Measurements from ENCODE around the gene ZBTB45.

Gene ZBTB45

DNA sequence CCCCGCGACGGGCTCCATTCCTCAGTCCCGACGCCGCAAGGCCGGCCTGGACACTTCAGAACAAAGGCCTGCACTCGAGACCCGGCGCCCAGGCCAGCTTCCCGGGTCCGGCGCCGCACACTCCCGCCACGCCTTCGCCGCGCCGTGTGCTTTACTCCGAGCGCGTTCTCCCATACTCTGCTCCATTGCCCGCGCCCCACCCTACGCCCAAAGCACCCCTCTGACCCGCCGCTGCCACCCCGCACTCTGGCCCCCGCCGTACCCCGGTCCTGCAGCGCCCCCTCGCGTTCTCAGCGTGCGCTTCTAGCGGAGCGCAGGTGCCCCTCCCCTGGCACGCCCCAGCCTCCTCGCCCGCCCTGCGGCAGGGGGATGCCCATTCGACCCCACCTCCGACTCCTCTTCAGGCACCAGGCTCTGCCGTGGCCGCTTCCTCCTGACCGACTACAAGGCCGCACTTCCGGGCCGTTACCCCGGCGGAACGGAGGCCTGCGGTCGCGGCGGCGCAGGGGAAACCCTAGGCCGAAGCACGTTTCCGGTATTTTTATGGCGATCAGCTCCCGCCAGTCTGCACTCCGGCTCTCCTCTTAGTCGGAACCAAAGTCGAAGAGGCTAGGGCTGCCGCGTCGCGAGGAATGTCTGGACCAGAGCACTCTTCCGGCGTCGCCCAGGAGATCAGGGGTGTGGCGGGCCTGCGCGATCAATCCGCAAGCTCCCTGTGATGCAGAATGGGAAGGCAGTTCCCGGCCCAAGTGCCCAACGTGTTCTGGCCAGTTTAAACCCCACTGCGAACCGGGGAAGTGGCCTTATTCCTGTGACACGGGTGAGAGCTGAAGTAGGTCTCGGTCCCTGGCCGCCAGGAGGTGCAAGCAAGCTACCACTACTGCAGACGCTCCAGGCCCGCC lies at the start of gene ZBTB45:
TSS of gene ZBTB45 (minus strand) at position 456 of the 902 bp plus-strand sequence. CDS start 2,137 bp downstream, outside the sequence.
- DNase-seq, result peak; percentile 99

DNA sequence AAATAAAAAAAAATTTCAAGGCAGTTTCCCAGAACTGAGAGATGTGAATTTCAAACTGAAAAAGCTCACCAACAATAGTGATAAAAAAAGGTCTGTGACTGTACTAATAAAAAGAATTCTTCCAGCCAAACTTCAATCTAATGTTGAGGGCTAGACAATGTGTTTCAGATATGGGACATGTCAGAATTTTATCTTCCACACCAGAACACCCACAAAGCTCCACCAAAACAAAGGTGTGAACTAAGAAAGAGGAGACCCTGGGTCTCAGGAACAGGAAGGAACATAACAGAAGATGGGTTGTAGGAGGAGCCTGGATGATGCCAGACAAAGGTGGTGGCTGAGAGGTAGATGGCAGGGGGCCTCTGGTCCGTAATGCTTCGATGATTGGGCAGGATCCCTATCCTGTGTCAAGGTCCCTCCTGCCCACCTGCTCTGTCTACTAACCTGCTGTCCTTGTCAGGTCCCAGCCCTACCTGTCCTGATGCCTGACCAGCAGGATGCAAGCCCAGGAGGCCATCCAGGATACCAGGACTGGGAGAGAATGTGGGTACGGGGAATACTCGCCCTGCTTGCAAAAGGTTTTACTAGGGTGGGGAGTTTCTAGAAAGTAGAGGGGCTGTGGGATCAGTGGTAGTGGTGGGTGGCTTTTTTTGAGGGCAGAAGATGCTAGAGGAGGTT lies 49.0 kb upstream of the ZBTB45 start:
- no peak for DNase-seq

DNA sequence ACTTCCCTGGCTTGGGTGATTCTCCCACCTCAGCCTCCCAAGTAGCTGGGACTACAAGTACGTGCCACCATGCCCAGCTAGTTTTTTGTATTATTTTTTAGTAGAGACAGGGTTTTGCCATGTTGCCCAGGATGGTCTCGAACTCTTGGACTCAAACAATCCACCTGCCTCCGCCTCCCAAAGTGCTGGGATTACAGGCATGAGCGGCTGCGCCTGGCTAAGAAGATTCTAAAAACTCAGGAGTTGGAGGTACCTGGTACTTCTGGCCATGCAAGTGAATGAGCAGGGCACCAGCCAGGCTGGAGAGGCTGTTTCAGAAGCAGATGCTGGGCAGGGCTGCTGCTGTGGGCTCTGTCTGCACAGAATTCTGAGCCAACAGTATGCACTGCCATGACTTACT lies 47.4 kb upstream of the ZBTB45 start:
- DNase-seq, result no peak

DNA sequence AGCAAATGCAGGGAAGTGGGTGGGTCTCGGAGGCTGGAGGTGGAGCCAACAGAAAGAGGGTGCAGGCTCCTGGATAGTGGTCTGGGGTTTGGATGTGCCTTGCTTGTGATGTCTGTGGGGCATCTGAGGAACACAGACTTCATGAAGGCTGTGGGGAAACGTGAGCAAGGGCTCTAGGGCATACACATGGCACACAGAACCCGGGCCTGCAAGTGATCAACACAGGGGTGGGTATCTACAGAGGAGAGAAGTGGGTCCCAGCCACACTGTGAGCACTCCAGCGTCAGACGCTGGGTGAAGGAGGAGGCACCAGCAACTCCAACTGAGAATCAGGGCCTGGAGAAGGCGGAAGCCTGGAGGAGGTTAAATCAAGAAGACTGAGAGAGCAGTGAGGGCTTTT lies 44.2 kb upstream of the ZBTB45 start:
- no peak for DNase-seq

DNA sequence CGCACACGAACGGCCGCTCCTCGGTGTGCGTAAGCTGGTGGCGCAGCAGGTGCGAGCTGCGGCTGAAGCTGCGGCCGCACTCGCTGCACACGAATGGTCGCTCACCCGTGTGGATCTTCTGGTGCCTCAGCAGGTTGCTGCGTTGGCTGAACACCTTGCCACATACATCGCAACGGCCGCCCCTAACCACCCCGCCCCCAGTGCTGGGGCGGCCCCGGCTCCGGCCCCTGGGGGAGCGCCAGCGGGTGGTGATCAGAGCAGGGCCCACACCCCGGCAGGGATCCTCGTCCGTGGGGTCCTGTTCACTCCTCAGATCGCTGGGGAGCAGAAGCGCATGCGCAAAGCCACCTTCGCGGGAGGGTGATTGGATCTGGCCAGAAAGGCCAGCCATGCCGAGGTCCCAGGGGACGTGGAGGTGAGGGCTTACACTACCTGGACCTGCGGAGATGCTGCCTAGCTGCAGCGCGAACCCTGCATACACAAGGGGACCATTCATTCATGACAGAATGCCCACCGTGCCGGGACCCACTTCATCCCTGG lies 43.5 kb upstream of the ZBTB45 start:
- no peak for DNase-seq

DNA sequence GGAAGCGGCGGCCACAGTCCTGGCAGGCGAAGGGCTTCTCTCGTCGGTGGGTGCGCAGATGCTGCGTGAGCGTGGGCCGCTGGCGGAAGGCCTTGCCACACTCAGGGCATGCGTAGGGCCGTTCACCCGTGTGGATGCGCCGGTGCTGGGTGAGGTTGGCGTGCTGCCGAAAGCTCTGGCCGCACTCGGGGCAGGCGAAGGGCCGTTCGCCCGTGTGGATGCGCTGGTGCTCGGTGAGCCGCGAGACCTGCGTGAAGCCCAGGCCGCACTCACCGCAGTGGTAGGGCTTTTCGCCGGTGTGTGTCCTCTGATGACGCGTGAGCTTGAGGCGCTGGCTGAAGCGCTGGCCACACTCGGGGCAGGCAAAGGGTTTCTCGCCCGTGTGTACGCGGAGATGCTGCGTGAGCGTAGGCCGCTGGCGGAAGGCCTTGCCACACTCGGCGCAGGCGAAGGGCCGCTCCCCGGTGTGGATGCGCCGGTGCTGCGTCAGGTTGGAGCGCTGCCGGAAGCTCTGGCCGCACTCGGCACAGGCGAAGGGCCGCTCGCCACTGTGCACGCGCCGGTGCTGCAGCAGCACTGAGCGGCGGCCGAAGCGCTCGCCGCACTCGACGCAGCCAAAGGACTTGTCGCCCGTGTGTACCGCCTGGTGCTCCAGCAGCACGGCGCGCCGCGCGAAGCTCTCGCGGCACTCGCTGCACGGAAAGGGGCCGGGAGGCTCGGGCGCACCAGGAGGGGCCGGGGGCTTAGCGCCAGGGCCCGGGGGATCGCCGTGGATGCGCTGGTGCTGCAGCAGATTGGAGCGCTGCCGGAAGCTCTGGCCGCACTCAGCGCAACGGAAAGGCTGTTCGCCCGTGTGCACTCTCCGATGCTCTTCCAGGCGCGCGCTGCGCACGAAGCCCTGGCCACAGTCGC lies 42.8 kb upstream of the ZBTB45 start:
- DNase-seq, result no peak

DNA sequence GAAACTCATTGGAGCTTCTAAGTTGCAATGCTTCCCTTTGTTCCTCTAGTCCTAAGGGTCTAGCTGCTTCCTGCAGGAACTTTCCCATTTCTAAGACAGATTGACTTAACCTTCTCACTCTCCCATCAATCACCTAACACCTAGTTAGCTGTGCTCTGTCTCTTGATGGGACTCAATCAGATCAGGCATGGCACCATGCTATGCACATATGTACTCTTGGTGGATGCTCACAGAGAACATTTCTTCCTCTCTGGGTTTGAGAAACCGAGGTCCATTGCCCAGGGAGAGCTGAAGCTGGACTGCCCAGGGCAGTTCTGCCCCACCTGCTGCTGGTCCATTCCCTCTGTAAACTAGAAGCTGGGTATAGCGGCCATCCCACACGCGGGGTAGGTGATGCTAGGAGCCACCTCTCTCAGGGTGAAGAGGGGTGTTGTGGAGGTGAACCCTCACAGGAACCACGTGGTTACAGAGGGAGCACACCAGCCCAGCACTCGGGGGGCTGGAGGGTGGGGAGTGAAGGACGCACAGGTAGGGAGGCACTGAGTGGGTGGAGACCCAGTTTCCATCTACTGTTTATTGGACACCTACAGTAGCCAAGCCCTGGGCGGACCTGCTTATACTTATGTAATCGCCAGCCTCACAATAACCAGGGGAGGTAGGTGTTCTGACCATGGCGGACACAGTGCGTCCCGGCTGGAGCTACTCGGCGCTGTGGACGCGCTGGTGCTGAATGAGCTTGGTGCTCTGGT lies 41.9 kb upstream of the ZBTB45 start:
- DNase-seq, result no peak

DNA sequence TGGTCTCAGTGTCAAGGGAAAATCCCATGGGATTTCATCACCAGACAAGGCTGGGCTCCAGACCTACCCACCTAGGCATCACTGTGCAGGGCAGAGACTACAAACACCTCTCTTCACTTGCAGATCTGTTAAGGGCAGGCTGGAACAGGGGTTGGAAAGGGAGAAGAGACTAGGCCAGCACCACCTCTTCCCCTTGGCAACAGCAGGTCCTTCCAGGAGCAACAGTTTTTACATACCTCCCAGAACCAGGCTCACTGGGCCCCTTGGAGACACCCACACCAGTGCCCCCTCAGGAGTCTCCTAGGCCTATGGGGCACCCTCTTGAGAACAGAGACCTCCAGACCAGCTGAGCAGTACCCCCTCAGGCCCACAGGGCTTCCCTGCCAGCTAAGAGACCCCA lies 41.3 kb upstream of the ZBTB45 start:
- no peak for DNase-seq

DNA sequence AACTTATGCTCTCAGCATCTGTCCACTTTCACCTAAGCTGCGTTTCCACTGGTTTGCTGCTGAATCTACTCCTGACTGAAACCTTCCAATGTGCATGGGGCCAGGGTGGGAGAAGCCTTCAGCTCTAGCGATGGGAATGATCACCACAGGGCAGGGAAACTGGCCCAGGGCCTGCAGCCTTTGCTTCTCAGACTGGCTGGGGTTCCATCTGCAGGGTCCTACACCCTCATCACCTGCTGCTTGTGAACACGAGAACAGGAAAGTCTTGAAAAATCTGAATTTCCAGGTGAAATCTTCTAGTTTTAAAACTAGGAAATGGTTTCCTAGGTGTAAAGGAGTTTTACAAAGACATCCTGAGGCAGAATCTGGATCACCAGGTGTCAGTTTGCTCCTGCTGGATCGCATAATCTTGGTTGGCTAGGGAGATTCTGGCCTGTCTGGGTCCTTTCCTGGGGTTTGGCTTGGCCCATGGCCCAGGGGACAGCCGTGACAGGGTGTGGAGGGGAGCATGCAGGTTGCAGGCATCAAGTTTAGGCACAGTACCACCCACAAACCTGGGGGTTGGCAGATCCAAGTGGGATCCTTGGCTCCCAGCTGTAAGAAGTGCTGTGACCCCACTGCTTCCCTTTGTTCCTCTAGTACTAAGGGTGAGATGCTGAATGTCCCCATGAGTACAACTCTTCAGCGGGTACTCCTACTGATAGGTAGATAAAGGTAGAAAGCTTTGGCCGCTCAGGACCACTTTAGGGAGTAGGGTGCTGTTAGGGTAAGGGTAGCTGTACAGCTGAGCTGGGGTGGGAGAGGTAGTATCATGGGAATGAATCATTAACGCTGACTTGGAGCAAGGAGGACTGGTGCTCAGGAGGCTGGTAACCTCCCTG lies 40.6 kb upstream of the ZBTB45 start:
- no peak for DNase-seq

DNA sequence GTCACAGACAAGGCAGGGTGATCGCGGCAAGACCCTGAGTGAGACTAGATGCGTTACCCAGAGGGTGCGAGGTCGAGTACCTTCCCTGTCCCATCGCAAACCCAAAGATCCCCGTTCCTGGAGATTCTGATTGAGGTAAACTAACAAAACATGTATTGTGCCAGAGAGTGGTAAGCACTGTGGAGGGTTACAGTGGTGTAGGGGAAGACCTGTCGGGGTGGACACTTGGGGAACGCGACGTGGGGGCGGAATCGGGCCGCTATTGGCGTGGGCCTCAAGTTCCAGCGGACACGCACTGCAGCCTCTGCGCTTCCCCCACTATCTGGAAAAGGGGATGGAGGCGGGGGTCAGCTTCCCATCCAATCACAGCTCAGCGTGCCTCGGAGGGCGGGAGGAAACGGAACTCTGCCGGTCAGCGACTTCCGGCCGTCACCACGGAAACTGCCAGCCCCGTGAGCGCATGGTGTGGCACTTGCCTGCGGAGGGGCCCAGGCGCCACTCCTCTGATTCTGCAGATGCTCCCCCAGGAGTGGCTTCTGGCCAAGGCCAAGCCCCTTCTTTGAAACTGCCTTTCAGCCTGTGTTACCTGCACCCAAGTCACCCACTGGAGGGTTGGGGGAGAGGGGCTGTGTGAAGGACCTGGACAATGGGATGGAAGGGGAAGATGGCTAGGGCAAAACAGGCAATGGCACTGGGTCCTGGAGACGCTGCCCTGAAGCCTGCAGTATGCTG lies 39.8 kb upstream of the ZBTB45 start:
- DNase-seq, result no peak

DNA sequence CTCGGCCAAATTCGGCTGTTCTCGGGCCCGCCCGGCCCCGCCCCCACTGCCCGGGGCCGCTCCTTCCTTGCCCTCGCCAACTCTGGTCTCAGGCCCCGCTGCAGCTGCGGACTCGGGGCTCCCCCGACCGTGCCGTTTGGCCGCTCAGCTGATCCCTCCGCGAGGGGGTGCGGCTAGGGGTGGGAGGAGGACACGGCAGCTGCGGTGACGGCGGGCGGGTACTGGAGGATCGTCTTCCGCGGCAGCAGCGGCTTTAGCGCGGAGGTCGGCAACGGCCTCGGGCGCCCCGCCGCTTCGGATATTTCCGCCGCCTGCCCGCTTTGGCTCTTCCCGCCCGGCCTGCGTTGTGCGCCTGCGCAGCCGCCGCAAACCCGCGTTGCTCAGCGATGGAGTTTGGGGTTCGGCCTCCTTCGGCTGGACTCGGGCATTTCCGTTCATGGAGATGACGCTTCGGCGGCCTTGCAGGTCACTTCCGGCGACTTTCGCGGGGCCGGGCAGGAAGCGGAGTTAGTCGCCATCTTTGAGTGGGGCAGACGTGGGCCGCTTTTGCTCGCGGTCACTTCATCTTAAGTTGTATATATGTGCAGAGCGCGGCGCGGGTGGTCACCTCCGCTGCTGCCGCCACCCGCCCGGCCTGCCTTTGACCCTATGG lies 39.1 kb upstream of the ZBTB45 start:
- no peak for DNase-seq

DNA sequence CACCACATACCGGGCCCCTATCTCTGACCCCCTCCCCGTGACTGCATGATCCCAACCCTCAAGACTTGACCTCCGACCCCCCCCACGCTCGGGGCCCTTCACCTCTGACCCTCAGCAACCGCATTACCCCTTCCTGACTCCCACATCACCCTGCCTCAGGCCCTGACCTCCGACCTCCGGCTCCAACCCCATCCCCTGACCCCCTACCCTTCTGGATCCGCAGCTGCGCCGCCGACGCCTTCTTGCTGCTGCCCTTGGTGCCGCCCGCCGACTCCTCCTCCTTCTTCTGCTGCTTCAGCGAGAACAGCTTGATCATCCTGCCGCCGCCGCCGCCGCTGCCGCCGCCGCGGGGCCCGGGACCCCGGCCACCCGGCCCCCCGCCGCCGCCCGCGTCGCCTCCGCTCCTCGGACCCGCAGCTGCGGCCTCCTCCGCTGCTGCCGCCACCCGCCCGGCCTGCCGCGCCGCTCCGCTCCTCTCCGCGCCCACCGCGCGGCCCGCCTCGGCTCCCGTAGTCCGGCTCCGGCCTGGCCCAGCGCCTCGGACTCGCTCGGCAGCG lies 38.5 kb upstream of the ZBTB45 start, which contains the start of gene UBE2M:
TSS of gene UBE2M (minus strand) at position 546 of the 557 bp plus-strand sequence. CDS start at position 316, 230 bp downstream.
- DNase-seq, result no peak

DNA sequence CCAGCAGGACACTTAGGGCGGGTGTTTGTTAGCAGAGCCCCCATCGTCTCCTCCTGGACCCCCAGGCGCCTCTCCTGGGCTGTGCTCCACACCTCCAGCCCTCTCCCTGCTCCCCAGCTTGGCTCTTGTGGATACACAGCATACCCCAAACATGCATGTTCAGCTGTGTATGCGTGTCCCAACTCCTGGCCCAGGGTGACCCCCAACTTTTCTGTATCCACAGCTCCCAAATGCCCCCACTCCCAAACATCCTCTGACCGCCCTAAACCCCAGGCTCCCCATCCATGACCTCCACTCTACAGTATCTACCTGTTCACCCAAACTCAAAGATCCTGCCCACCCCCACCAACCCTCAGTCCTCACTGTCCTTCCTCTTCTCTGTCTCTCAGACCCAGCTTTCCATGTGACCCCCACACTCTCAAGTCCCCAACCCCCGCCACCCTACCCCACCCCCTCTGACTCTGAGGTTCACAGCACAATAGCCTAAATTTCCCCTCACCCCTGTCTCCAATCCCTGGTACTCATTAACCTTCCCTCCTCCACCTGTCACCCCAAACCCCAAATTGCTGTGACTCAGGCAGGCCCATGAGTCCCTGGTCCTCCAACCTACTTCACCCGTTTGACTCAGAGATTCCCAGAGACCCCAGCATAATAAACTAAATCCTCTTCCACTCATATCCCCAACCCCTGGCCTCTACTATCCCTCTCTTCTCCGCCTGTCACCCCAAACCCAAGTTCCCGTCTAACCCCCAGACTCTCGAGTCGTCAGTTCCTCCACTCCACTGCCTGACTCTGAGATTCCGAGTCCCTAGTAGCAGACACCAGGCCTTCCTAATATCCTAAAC lies 37.8 kb upstream of the ZBTB45 start:
- no peak for DNase-seq

DNA sequence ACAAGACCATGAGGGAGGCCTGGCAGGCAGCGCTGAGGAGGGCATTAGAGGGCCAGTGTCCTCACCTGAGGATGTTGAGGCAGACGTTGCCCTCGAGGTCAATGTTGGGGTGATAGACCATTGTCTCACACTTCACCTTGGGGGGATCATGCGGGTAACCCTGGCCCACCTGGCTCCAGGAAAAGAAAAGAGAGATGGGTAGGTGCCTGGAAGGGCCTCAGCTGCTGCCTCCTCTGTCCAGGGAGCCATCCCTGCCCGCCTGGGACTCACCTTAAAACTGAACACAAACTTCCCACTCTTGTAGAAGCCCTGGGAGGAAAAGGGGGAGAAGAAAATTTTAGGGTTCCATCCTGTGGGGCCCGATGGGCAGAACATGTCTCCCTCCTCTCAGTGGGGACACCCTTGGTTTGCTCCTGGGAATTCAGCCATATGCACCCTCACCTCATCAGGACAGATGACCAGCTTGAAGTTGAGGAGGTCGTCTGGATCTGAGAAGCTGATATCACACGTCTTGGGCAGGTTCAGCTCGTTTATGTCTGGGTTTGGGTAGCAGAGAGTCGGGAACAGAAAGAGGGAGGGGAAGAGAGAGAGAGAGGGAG lies 37.1 kb upstream of the ZBTB45 start:
- no peak for DNase-seq

DNA sequence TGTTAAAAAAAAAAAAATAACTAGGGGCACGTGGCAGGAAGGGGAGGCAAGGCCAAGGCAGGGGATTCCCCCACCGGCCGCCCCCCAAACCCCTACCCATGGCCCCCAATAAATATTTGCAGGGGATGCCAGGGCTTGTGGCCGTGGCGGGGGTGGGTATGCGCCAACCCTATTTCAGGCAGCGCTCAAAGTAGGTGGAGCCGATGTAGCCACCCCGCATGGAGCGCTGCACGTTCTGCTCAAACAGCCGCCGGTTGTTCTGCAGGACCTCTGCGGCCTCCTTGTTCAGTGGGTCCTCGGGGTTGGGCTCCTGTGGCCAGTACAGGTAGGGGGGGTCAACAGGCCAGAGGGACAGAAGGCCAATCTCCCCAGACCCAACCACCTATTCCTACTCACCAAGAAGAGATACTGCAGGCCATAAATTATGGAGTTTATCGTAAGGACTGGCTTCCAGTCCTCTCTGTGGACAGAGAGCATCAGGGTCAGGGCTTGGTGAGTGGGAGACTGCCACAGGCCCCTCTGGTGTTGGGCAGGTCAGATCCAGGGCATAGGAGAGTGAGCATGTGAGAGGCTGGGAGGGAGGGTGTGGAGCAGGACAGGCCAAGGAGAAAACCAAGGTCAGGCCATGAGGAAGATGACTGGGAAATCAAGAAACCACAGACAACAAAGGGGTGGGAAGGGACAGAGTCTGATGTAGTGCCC lies 36.5 kb upstream of the ZBTB45 start:
- no peak for DNase-seq

DNA sequence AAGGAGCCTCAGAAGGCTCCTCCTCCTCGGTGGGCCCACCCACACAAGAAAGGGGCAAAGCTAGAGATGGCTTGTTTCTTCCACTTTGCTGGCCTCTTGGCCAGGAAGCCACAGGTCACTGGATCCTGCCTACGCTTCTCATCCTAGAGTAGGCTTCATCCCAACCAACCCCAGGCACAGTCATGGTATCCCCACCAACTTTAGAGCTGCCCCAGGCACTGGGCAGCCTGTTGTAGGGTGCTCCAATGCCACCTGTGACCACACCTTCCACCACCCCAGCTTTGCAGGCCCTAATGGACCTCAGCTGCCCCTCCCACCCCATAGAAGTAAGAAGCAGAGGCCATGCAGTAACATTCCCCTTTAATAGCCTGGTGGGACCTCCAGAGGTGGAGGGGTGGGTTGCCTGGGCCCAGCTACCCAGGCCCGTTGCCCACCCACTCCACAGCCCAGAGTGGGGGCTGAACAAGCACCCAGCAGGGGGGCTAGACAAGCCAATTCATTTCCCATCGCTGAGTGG lies 35.8 kb upstream of the ZBTB45 start:
- DNase-seq, result no peak
